Ovary (tissue), 9 donors: Measurements from ENCODE around the gene CTSW. TPM values are rescaled to one million over a fixed set of nuclear protein-coding genes. Genes with fewer than 3 reads are reported as not detected.

Source experiments
- DNase-seq, 5 donors: peaks; one replicate each; pipeline ENCODE4 v3.0.0-alpha.2; 2019 to 2020
- H3K27ac ChIP-seq, 2 donors: fragments of 200-600 bp; one replicate each; pipeline versions ENCODE4 v1.5.1 to v1.8.0; 2019 to 2022
- H3K27me3 ChIP-seq: fragments of 200-600 bp; one replicate; pipeline ENCODE4 v1.8.0; 2022
- H3K36me3 ChIP-seq: fragments of 200-600 bp; sonication (generic); one replicate; pipeline ENCODE4 v1.5.1; 2019
- H3K4me1 ChIP-seq: one replicate; pipeline ENCODE4 v1.8.1; 2013; ENCODE audit warnings: mild to moderate bottlenecking, moderate library complexity; ENCODE audit not compliant: insufficient read depth
- H3K4me3 ChIP-seq: fragments of 200-600 bp; sonication (generic); one replicate; pipeline ENCODE4 v1.5.1; 2017
- H3K9me3 ChIP-seq, 2 donors: fragments of 200-600 bp in 1 of 2; sonication (generic) in 1 of 2; one replicate each; pipeline versions ENCODE4 v1.5.1 to v1.8.1; 2013 to 2019; ENCODE audit warnings: mild to moderate bottlenecking in 1 of 2, moderate library complexity in 1 of 2
- EP300 ChIP-seq: sonication (generic); formaldehyde crosslinking; IDR thresholded peaks from one replicate; pipeline ENCODE4 v1.6.1; 2017; ENCODE audit warnings: antibody characterized with exemption
- POLR2A ChIP-seq: fragments of 450-650 bp; IDR thresholded peaks from one replicate; pipeline ENCODE4 v1.6.1; 2017; ENCODE audit warnings: antibody characterized with exemption, mild to moderate bottlenecking, moderate library complexity
- WGBS, 3 donors: extraction: QIAGEN DNeasy Blood & Tissue Kit in 1 of 3; methylation state at CpG; one replicate each; pipeline versions ENCODE4 v1.1.5 to v1.1.7; 2013 to 2017; 5-methylcytosine and 5-hydroxymethylcytosine counted together
- intact Hi-C, 4 donors: fragments of 100-400 bp; cut with DNase I; formaldehyde crosslinking; loops; one replicate each; pipeline versions ENCODE4 v1.11.0 to v1.15.1; 2022 to 2023
- polyA plus RNA-seq, 2 donors: library from polyadenylated mRNA; stranded (reverse); fragments of 200-250 nt in 1 of 2; fragments of 350-450 nt in 1 of 2; fragmentation: Illumina TruSeq in 1 of 2; extraction: RNeasy Lipid Tissue Mini Kit (QIAGEN cat#74804) in 1 of 2; gene quantifications; one replicate each; pipeline ENCODE4 v1.2.3, GENCODE V29; 2013 to 2014
- total RNA-seq, 7 donors: library from RNA; depleted of rRNA in 2 of 7; stranded (reverse); fragments of >200 nt in 2 of 7; fragmentation: NEBNext Ultra II Directional in 3 of 7; extraction: Animal tissue kit (Norgen Biotek cat#: 25700) in 3 of 7; gene quantifications; one replicate each; pipeline versions ENCODE4 v1.1.0 to v1.2.4, GENCODE V29; 2016 to 2023
- TF ChIP-seq, protein P1 (sequence below), 3 donors: fragments of 450-650 bp in 2 of 3; fragments of 200-600 bp in 1 of 3; IDR thresholded peaks; one replicate each; pipeline versions ENCODE4 v1.5.1 to v1.8.0; 2016 to 2022; ENCODE audit warnings: antibody characterized with exemption in 3 of 3, mild to moderate bottlenecking in 1 of 3
- donor health status: DM: no; HTN: no; CAD: no; lungs with moderate emphysema.
- donor health status: DM: no; HTN: no; CAD: no.
- donor health status: Bipolar disorder and iron deficiency.
- donor health status: DM: yes; HTN: yes; CAD: no.
- donor health status: DM: no; HTN: no; CAD: no.
- donor health status: DM: yes; HTN: yes; CAD: no.

The CTSW gene
- total and polyA plus RNA-seq, 9 donors = 0.30 to 1.3 (median 0.81) TPM

DNA sequence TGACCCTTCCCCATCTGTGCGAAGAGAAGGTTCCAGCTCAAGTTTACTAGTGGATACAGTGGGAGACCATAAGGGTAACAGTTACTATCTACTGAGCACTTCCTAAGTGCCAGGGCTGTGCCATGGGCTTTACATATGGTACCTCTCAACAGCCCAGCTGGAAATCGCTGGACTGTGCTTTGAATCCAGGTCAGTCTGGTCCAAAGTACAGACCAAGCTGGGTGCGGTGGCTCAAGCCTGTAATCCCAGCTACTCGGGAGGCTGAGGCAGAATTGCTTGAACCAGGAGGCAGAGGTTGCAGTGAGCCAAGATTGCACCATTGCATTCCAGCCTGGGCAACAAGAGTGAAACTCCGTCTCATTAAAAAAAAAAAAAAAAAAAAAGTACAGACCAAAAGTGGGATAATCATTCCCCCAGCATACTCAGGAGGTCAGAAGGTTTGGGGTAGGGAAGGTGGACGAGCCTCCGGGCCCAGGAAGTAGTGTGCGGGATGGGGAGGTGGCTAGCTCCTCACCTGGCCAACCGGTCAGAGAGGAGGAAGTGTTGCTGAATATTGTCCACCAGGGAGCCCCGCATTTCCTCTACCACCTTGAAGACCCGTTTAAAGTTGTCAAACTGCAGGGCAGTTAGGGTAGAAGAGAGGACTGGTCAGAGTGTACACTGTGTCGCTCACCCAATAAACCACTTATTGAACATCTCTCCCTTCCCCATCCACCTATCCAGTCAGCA is 6.3 kb downstream of the CTSW start:
- no peak overlapping the region for H3K27ac ChIP-seq

GRCh38 chr11:65886826-65887722 is 7.4 kb downstream of the CTSW start:
- no peaks in the 10 kb centered on the region for H3K36me3 ChIP-seq
- H3K4me3 ChIP-seq = peak overlapping the region; percentile 55
- H3K27ac ChIP-seq = peak overlapping the region in 1 of 2 donors; percentile 95
- WGBS, 3 donors = 71 to 73% (median 71%) methylated on average over 14 of the region's 14 CpGs
- peak in 4 of 5 donors; percentile 34 to 71 (median 61) for DNase-seq
- TF ChIP-seq POLR2A (no peak), EP300 (no peak)
- TF ChIP-seq, protein P1, sequence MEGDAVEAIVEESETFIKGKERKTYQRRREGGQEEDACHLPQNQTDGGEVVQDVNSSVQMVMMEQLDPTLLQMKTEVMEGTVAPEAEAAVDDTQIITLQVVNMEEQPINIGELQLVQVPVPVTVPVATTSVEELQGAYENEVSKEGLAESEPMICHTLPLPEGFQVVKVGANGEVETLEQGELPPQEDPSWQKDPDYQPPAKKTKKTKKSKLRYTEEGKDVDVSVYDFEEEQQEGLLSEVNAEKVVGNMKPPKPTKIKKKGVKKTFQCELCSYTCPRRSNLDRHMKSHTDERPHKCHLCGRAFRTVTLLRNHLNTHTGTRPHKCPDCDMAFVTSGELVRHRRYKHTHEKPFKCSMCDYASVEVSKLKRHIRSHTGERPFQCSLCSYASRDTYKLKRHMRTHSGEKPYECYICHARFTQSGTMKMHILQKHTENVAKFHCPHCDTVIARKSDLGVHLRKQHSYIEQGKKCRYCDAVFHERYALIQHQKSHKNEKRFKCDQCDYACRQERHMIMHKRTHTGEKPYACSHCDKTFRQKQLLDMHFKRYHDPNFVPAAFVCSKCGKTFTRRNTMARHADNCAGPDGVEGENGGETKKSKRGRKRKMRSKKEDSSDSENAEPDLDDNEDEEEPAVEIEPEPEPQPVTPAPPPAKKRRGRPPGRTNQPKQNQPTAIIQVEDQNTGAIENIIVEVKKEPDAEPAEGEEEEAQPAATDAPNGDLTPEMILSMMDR (IDR thresholded peaks at IDR 0.05) = no peak
- H3K27me3 ChIP-seq = no peaks in the 10 kb centered on the region
- intact Hi-C loops = loop anchor here in 2 of 4 donors (5.0 to 10.0 kb wide), 3 partner anchors 75 to 1228 kb away; partner anchors contain the start of genes SART1 (in 2 of the 2) and KDM2A (in 1 of the 2)
- no peaks in the 10 kb centered on the region for H3K9me3 ChIP-seq
- peaks cover 11% of the 10 kb centered on the region for H3K4me1 ChIP-seq

More for the DNA sequence above, 6.3 kb downstream of the CTSW start:
- TF ChIP-seq EP300 (no peak), POLR2A (no peak)
- Histone ChIP-seq H3K4me1 (peaks cover 7% of the 10 kb centered on the region), H3K4me3 (no peak overlapping the region), H3K27me3 (no peaks in the 10 kb centered on the region), H3K9me3 (no peaks in the 10 kb centered on the region), H3K36me3 (no peaks in the 10 kb centered on the region)
- no peak for DNase-seq
- WGBS, 3 donors = 84 to 94% (median 93%) methylated on average over 12 of the region's 12 CpGs
- intact Hi-C loops = loop anchor here in 2 of 4 donors (2.0 to 10.0 kb wide), 4 partner anchors 76 to 1229 kb away; partner anchors contain the start of genes SART1 (in 2 of the 2) and KDM2A (in 1 of the 2)

DNA sequence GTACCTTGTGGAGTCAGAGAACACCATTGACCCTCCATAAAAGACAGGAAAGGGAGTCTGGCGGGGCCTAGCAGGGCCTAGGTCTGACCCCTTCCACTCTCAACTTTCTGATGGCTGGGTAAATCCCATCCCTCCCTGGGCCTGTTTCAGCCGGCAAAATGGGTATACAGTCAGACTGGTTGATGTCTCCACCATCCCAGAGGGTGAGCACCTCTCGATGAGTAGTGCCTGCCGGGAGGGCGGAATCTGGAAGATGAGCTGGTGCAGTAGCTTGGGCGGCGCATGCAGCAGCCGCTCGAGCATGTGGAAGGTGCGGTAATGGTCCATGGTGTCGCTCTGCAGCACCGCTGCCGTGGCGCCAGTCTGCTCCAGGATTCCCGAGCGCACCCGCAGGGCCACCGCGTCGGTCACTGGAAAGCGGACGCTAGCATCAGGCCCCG is 8.1 kb downstream of the CTSW start:
- H3K4me3 ChIP-seq = peak overlapping the region; percentile 55
- H3K4me1 ChIP-seq = peaks cover 17% of the 10 kb centered on the region
- intact Hi-C loops = loop anchor here in 2 of 4 donors (2.0 to 10.0 kb wide), 4 partner anchors 31 to 1227 kb away; partner anchors contain the start of genes SART1 (in 2 of the 2), C11orf68 (in 1 of the 2), DRAP1 (in 1 of the 2) and KDM2A (in 1 of the 2)
- 2 to 4% (median 3%) methylated on average over 18 to 23 of the region's 23 CpGs for WGBS, 3 donors
- peak overlapping the region; percentile 60 to 95 for H3K27ac ChIP-seq
- no peak for TF ChIP-seq EP300
- no peak for TF ChIP-seq POLR2A
- TF ChIP-seq, protein P1 (IDR thresholded peaks at IDR 0.05) = no peak
- H3K27me3 ChIP-seq = no peaks in the 10 kb centered on the region
- H3K9me3 ChIP-seq = no peaks in the 10 kb centered on the region
- peak in 1 of 5 donors; percentile 42 for DNase-seq
- no peaks in the 10 kb centered on the region for H3K36me3 ChIP-seq

DNA sequence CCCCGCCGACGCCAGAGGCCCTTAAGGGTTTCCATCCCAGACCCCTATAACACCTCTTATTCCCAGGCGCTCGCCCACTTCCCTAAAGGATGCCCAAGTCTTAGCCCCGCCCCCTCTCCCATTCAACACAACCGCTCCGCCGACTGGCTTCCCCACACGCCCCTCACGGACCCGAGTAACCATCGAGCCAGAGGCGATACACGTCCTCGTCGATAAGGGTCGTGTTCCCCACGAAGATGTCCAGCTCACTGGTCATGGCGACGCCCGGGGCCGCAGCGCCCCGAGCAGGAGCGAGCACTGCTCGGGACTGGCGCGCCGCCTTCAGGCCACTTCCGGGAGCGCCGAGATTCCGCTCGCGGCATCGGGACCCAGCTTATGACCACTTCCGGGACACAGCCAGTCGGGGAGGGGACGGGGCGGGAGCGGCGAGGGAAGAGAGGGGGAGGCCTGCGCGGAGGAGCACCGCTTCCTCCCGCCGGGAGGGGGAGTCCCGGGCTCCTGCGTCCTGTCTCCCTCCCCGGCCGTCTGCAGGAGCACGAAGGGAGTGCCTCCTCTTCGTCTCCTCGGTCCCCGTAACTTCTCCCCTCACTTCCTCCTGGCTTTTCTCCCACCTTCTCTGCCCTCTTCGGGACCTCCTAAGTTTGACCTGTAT is 8.7 kb downstream of the CTSW start, which contains the start of gene FIBP:
FIBP (minus strand) TSS at position 309 of the 652 bp plus-strand sequence; CDS start at position 256, 53 bp downstream.
- Histone ChIP-seq H3K4me1 (peaks cover 21% of the 10 kb centered on the region), H3K36me3 (no peaks in the 10 kb centered on the region), H3K27ac (peak within 1 kb of the TSS; percentile 91 to 95), H3K4me3 (peak within 1 kb of the TSS; percentile 55), H3K9me3 (no peaks in the 10 kb centered on the region), H3K27me3 (no peaks in the 10 kb centered on the region)
- DNase-seq = peak; percentile 98
- TF ChIP-seq, protein P1 (IDR thresholded peaks at IDR 0.05) = peak; percentile 91 to 99 (median 98)
- TF ChIP-seq EP300 (no peak), POLR2A (peak; percentile 92)
- 1% methylated on average over 55 to 57 of the region's 57 CpGs for WGBS, 3 donors
- intact Hi-C loops = loop anchor here in 2 of 4 donors (2.0 to 10.0 kb wide), 4 partner anchors 31 to 1227 kb away; partner anchors contain the start of genes SART1 (in 2 of the 2), C11orf68 (in 1 of the 2), DRAP1 (in 1 of the 2) and KDM2A (in 1 of the 2)
